Left ventricle myocardium inferior (tissue), 1 donor: Measurements from ENCODE around the gene NLRP9. TPM values are rescaled to one million over a fixed set of nuclear protein-coding genes. Genes with fewer than 3 reads are reported as not detected.

Experiments used
- DNase-seq: peaks from one replicate; pipeline ENCODE4 v3.0.0-alpha.2; 2020
- H3K27ac ChIP-seq: fragments of 200-600 bp; replicated peaks from 2 replicates; pipeline ENCODE4 v1.8.0; 2021
- H3K27me3 ChIP-seq: fragments of 200-600 bp; 2 replicates; pipeline ENCODE4 v1.8.0; 2021; ENCODE audit warnings: low read depth
- H3K36me3 ChIP-seq: fragments of 200-600 bp; 2 replicates; pipeline ENCODE4 v1.8.0; 2021
- H3K4me1 ChIP-seq: fragments of 200-600 bp; 2 replicates; pipeline ENCODE4 v1.8.0; 2021
- H3K4me3 ChIP-seq: fragments of 200-600 bp; 2 replicates; pipeline ENCODE4 v1.8.0; 2021; ENCODE audit warnings: mild to moderate bottlenecking, moderate library complexity
- H3K9me3 ChIP-seq: fragments of 200-600 bp; replicated peaks from 2 replicates; pipeline ENCODE4 v1.8.0; 2021
- intact Hi-C: fragments of 100-400 bp; cut with micrococcal nuclease; formaldehyde crosslinking; loops from one replicate; pipeline ENCODE4 v1.11.0; 2022
- total RNA-seq: library from RNA; stranded (reverse); fragmentation: NEBNext Ultra II Directional; extraction: Animal tissue kit (Norgen Biotek cat#: 25700); gene quantifications from one replicate; pipeline ENCODE4 v1.2.1, GENCODE V29; 2021
- TF ChIP-seq, protein P1 (sequence below): fragments of 200-600 bp; IDR thresholded peaks from 2 replicates; pipeline ENCODE4 v1.8.0; 2021; ENCODE audit warnings: antibody characterized with exemption, mild to moderate bottlenecking, borderline replicate concordance
- donor health status: DM: no; HTN: yes; CAD: no; lungs with severe emphysema.

Gene NLRP9
- total RNA-seq, 1 donor from 2014 or later, result not detected

DNA sequence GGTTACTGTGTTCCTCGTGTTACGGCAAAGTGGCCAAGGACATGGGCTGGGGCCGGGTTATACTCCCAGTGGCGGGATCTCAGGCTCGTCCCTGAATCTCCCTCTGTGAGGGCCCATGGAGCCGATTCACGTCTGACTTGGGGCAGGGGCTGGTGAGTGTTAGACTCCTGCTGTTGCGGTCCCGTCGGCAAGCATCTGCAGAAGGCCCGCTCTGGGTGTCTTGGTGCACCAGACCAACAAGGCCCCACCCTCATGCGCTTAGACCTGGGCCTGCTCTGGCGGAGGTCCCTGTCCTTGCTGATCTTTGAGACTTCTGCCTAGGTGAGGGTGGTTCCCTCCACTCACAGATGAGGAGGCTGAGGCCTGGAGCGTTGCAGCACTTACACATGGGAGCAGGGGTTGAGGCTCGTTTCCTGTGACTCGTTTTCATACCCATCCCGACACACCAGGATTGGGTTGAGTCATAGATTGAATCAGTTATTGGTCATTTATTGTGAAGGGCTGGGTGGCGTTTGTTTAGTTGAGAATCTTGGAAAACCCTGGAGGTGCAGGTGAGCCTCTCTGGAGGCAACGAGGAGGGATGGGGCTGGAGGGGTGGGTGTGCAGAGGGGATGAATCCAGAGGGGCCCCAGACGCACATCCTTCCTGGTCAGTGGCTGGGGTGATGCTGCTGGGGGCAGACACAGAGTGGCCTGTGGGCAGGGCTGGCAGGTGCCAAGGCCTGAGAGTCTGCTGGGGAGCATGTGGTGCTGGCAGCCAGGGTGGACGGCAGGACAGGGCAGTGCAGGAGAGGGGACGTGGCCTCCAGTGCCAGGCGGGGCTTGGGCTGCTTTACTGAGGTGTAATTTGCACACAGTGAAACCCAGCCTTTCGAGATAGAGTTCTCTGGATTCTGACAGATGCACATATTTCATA lies 58.6 kb downstream of the NLRP9 start:
- H3K4me1 ChIP-seq, result peaks cover 77% of the 10 kb centered on the region
- H3K27ac ChIP-seq, result no peak overlapping the region
- TF ChIP-seq, protein P1, sequence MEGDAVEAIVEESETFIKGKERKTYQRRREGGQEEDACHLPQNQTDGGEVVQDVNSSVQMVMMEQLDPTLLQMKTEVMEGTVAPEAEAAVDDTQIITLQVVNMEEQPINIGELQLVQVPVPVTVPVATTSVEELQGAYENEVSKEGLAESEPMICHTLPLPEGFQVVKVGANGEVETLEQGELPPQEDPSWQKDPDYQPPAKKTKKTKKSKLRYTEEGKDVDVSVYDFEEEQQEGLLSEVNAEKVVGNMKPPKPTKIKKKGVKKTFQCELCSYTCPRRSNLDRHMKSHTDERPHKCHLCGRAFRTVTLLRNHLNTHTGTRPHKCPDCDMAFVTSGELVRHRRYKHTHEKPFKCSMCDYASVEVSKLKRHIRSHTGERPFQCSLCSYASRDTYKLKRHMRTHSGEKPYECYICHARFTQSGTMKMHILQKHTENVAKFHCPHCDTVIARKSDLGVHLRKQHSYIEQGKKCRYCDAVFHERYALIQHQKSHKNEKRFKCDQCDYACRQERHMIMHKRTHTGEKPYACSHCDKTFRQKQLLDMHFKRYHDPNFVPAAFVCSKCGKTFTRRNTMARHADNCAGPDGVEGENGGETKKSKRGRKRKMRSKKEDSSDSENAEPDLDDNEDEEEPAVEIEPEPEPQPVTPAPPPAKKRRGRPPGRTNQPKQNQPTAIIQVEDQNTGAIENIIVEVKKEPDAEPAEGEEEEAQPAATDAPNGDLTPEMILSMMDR, result no peak
- H3K36me3 ChIP-seq, result peaks cover 70% of the 10 kb centered on the region
- H3K9me3 ChIP-seq, result no peaks in the 10 kb centered on the region
- no peak overlapping the region for H3K4me3 ChIP-seq
- DNase-seq, result no peak
- intact Hi-C loops, result no loop called here
- no peaks in the 10 kb centered on the region for H3K27me3 ChIP-seq

DNA sequence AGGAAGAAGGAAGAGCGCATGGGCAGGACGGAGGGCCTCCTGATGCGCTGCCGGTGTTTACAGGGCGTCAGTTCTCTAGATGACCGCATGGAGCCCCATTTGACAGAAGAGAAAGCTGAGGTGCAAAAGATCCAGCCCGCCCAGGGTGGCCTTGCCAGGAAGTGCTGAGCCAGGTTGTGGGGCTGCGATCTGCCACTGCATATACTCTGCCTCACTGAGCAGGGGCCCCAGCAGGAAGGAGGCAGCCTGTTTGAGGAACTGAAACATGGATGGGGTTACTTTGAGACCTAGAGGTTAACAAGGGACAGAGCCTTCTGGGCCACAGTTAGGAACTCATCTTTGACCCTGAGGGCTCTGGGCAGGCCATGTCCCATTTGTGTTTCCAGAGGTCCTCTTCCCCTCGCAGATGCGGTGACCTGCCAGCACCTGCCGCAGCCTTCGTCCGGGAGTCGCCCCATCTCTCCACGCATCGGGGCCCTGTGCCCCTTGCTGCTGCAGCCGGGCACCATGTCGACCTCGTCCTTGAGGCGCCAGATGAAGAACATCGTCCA lies 60.0 kb downstream of the NLRP9 start:
- H3K27ac ChIP-seq, result peak overlapping the region; percentile 97
- peak; percentile 45 for DNase-seq
- TF ChIP-seq, protein P1, result no peak
- H3K36me3 ChIP-seq, result peaks cover 59% of the 10 kb centered on the region
- peaks cover 78% of the 10 kb centered on the region for H3K4me1 ChIP-seq
- H3K4me3 ChIP-seq, result peak overlapping the region; percentile 93
- no peaks in the 10 kb centered on the region for H3K27me3 ChIP-seq
- intact Hi-C loops, result no loop called here
- H3K9me3 ChIP-seq, result no peaks in the 10 kb centered on the region

DNA sequence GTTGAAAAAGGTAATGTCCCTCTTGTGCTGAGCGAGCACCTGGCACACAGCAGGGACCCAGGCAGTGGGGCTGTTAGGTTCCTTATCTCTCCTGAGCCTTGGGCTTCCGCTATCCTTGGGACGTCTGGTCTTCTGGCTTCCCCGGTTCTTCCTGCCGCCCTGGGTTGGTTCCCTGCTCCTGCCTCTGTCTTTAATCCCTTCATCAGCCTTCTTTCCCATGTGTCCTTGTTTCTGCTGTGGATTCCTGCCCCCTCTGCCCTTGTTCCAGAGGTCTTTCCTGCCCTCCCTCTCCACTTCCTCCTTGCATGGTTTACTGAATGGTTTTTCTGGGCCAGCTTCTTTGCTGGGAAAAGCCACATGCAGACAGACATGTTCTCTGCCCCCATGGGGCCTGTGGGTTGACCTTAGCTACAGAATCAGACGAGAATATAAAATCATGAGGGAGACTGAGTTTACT lies 60.6 kb downstream of the NLRP9 start:
- no peak for DNase-seq
- H3K4me1 ChIP-seq, result peaks cover 82% of the 10 kb centered on the region
- H3K27me3 ChIP-seq, result no peaks in the 10 kb centered on the region
- H3K27ac ChIP-seq, result peak overlapping the region; percentile 97
- TF ChIP-seq, protein P1, result no peak
- intact Hi-C loops, result no loop called here
- H3K36me3 ChIP-seq, result peaks cover 57% of the 10 kb centered on the region
- no peaks in the 10 kb centered on the region for H3K9me3 ChIP-seq
- peak overlapping the region; percentile 93 for H3K4me3 ChIP-seq

DNA sequence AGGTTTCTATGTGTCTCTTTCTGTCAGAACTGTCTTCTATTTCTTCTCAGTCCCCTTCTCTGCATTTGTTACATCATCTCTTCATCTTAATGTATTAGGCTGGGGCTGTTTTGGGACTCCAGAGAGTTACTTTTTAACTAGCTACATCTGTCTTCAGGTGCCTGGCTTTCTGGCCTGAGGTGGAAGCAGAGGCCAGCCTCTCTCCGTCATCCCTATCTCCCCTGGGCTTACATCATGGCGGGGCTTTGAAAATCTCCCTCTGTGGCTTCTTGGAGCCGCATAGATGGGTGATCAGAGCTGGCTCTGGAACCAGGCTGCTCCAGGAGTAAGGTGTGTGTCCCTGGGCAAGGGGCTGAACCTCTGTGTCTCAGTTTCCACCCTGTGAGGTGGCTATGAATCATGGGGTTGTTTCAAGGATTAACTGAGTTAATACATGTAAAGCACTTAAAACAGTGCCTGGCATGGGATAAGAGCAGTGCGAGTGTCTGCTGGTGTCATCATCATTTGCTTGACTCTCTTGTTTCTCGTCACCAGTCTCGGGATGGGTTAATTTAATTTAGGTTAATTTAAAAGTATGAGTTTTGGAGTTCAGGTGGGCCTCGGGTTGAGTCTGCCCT lies 61.2 kb downstream of the NLRP9 start:
- DNase-seq, result no peak
- Histone ChIP-seq H3K4me1 (peaks cover 82% of the 10 kb centered on the region), H3K9me3 (no peaks in the 10 kb centered on the region), H3K4me3 (peak overlapping the region; percentile 93), H3K27ac (peak overlapping the region; percentile 97), H3K27me3 (no peaks in the 10 kb centered on the region), H3K36me3 (peaks cover 55% of the 10 kb centered on the region)
- TF ChIP-seq, protein P1, result no peak
- intact Hi-C loops, result no loop called here

DNA sequence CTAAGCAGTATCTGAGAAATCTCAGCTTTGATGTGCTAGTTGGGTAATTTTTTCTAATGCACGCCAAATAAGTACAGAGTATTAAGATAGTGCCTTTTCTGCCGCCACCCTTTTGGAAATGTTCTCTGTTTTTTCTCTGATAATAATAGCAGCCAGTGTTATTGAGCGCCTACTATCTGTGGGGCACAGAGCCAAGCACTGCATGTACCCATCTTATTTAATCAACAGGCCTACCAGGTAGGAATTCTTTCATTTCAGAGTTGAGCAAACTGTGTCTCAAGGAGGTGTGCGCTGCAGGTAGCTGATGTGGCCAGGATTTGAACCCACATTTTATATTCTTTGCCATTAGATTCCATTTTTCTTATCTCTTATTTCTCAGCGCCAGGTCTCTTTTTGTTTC lies 61.8 kb downstream of the NLRP9 start:
- peak overlapping the region; percentile 93 for H3K4me3 ChIP-seq
- H3K4me1 ChIP-seq, result peaks cover 88% of the 10 kb centered on the region
- H3K9me3 ChIP-seq, result no peaks in the 10 kb centered on the region
- TF ChIP-seq, protein P1, result no peak
- no peaks in the 10 kb centered on the region for H3K27me3 ChIP-seq
- intact Hi-C loops, result no loop called here
- H3K36me3 ChIP-seq, result peaks cover 49% of the 10 kb centered on the region
- H3K27ac ChIP-seq, result peak overlapping the region; percentile 97
- no peak for DNase-seq
